Measurements from ENCODE around the gene GCNT1.

The GCNT1 gene

DNA sequence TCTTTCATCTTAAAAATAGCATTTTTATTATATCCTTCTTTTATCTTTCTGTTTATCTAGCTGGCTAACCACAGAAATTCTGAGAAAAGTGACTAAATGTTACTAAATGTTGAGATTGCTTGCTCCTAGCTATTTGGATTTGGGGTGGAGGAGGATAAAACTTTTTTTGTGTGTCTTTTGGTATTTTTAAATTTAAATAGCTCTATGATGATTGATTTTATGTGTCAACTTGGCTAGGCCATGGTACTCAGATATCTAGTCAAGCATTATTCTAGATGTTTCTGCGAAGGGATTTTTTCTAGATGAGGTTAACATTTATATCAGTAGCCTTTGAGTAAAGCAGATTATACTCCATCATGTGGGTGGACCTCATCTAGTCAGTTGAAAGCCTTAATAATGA, 75.0 kb downstream of the GCNT1 start:
- no peak for DNase-seq (ENCODE audit: low read depth, low spot score)

DNA sequence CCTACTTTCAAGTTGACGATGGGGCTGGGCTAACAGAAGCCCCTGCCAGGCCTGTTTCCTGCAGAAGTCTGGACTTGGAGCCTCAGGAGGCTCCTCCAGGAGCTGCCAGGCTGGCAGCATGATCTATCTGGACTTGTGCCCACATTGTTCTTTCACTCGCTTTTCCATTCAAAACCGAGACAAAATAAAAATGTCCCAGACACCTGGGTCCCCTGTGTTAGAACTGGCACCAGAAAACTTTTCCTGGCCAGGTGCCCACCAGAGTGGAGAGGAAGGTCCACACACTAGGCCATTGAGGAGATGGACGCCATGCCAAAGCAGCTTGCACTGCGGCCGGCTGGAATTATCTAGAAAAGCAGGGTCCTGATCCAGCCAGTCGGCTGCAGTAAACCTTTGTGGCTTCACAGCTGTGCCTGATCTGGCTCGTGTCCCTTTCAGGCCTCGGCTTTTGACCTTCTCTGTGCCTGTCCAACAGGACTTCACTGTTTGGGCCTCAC, 78.2 kb downstream of the GCNT1 start:
- no peak for DNase-seq (ENCODE audit: low read depth, low spot score)

DNA sequence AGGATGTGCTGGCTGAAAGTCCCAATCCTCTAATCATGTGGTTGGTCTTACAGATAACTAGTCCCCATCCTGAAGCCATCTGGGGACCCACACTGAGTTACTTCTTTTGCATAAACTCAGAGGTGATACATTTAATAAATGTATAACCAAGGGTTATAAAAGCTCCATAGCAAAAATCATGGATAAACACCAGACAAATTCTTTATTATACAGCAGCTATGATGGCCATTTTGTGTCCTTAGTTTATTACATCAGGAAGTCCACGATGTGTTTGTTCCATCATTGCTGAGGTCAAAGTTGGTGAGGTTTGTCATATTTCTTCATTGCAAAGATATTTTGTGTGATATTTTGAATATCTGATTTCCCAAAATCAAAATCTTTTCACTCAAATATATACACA, 80.2 kb downstream of the GCNT1 start:
- no peak for DNase-seq (ENCODE audit: low read depth, low spot score)

DNA sequence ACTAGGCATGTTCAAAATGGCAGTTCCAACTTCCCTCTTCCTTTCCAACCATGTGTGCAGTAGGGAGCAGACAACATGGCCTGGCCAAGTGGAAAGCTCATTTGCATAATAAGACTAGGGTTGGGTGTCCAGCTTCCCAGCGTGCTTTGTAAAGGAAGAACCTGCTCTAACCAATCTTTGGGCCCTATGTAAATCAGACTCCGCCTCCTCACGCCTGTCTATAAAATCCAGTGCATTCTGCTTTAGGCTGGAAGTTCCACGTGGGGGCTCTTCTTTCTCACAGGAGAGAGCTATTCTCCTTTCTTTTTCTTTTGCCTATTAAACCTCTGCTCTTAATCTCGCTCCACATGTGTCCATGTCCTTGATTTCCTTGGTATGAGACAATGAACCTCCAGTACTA, 83.4 kb downstream of the GCNT1 start:
- DNase-seq (ENCODE audit: low read depth, low spot score): no peak

DNA sequence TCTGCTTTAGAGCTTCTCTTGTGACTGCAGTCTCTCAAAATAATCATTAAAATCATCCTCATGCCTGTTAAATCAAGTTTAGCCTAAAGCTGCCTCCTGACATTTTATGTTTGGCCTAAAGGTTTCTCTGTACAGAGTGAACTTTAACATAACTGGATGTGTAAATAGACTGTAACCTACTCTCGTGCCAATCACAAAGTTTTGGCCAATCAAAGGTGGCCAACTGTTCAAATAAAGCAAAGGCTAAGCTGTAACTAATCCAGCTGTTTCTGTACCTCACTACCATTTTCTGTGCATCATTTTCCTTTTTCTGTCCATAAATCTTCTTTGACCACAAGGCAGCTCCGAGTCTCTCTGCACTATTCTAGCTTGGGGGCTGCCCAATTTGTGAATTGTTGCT, 86.2 kb downstream of the GCNT1 start:
- no peak for DNase-seq (ENCODE audit: low read depth, low spot score)

DNA sequence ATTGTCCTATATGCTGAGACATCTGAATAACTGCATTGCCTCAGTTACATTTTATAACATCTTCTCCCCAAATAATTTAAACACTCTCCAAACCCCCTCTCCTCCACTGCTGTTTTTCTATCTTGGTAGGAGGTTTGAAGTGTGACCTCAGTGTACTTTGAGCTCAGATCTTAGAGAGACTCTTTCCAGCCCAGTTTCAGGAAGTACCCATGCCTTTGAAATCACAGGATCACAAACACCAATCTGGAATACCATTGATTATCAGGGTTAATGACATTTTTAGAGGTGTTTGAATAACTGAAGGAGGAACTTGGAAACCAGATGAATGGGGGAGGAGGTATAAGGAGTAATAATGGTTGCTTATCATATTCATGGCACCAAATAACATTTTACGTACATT, 93.2 kb downstream of the GCNT1 start:
- DNase-seq (ENCODE audit: low read depth, low spot score): no peak

DNA sequence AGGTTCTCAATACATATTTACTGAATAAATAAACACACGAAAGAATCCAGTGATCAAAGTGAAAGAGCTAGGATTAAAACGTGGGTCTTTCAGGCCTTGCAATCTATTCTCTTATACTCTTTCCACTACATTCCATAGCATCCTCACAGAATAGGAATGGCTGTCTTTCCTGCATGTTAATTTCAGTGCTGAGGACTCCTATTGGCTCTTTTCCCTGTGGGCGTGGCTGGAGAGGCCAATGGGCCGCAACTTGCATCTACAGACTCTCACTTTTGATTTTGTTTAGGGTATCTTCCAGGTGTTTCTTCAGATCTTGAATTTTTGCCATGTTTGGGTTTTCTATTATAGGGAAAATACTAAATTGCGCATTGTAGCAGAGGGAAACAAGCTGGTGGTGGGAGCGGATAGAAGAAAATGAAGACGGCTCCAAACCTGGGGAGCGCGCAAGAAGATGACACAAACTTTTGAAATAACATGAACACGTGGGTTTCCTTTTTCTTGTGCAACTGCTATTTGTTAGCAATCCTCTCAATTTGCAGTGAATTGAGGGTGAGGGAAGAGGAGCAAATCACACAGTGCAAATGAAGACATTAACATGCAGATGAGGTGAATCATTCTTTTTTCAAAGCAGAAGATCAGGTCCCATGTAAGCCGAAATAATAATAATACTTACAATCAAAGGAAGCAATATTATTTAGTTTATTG, 93.9 kb downstream of the GCNT1 start:
- no peak for DNase-seq (ENCODE audit: low read depth, low spot score)

DNA sequence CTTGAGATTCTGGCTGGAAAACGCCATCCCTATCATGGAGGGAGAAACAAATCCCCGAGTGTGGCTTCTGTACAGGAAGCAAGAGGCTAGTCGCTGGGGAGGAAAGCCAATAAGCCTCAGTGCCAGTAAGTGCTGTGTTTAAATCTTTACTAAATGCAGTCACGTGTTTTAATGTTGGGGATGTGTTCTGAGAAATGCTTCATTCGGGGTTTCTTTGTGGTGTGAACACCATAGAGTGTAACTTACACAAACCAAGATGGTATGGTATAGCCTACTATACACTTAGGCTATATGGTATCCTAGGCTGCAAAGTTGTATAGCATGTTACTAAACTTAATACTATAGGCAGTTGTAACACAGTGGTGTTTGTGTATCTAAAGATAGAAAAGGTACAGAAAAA, 94.7 kb downstream of the GCNT1 start:
- DNase-seq (ENCODE audit: low read depth, low spot score): no peak
